ENCODE data around the gene KRT40.

KRT40 gene

GRCh38 chr17:40978575-40979151 is 5.5 kb downstream of the KRT40 start:
- no peaks in the 10 kb centered on the region for H3K9me3 ChIP-seq (ENCODE audit: insufficient read depth, low read depth, low read length)
- no peak overlapping the region for H2AFZ ChIP-seq (ENCODE audit: low read length)
- H3K9ac ChIP-seq (ENCODE audit: low read depth, low read length, poor library complexity, severe bottlenecking), result no peak overlapping the region
- TF ChIP-seq CTCF (conservative IDR thresholded peaks at IDR 0.05; ENCODE audit: low read length) (no peak), EZH2phosphoT487 (IDR thresholded peaks at IDR 0.05; ENCODE audit: borderline replicate concordance) (no peak)
- H3K9me2 ChIP-seq (replicated peaks; ENCODE audit: low read depth, low read length), result no peaks in the 10 kb centered on the region
- H3K4me3 ChIP-seq (ENCODE audit: low read length, poor library complexity, severe bottlenecking), result no peak overlapping the region
- H4K20me1 ChIP-seq (ENCODE audit: insufficient read depth, low read length, poor library complexity, severe bottlenecking), result no peaks in the 10 kb centered on the region
- no peak overlapping the region for H3K4me2 ChIP-seq (ENCODE audit: low read depth, low read length, poor library complexity, severe bottlenecking)
- no peaks in the 10 kb centered on the region for H3K4me1 ChIP-seq (ENCODE audit: insufficient read depth, low read length, poor library complexity, severe bottlenecking)
- H3K36me3 ChIP-seq (ENCODE audit: insufficient read depth, low read length), result no peaks in the 10 kb centered on the region
- H3K79me2 ChIP-seq (ENCODE audit: insufficient read depth, low read length), result no peaks in the 10 kb centered on the region
- H3F3A ChIP-seq (ENCODE audit: low read depth), result no peaks in the 10 kb centered on the region
- peaks cover 12% of the 10 kb centered on the region for H3K27me3 ChIP-seq (ENCODE audit: insufficient read depth, low read length, poor library complexity, severe bottlenecking)

GRCh38 chr17:40975516-40975915 is 8.6 kb downstream of the KRT40 start:
- Histone ChIP-seq H4K20me1 (ENCODE audit: insufficient read depth, low read length, poor library complexity, severe bottlenecking) (no peaks in the 10 kb centered on the region), H3K4me3 (ENCODE audit: low read length, poor library complexity, severe bottlenecking) (no peak overlapping the region), H3K79me2 (ENCODE audit: insufficient read depth, low read length) (no peaks in the 10 kb centered on the region), H3K4me1 (ENCODE audit: insufficient read depth, low read length, poor library complexity, severe bottlenecking) (no peaks in the 10 kb centered on the region), H3K36me3 (ENCODE audit: insufficient read depth, low read length) (no peaks in the 10 kb centered on the region), H3K9ac (ENCODE audit: low read depth, low read length, poor library complexity, severe bottlenecking) (no peak overlapping the region), H3K27me3 (ENCODE audit: insufficient read depth, low read length, poor library complexity, severe bottlenecking) (peaks cover 7% of the 10 kb centered on the region), H3K4me2 (ENCODE audit: low read depth, low read length, poor library complexity, severe bottlenecking) (no peak overlapping the region), H3K9me3 (ENCODE audit: insufficient read depth, low read depth, low read length) (no peaks in the 10 kb centered on the region), H3F3A (ENCODE audit: low read depth) (no peaks in the 10 kb centered on the region), H3K9me2 (replicated peaks; ENCODE audit: low read depth, low read length) (no peaks in the 10 kb centered on the region), H2AFZ (ENCODE audit: low read length) (no peak overlapping the region)
- TF ChIP-seq EZH2phosphoT487 (IDR thresholded peaks at IDR 0.05; ENCODE audit: borderline replicate concordance) (no peak), CTCF (conservative IDR thresholded peaks at IDR 0.05; ENCODE audit: low read length) (no peak)

GRCh38 chr17:40974366-40974765 is 9.8 kb downstream of the KRT40 start:
- Histone ChIP-seq H3K4me2 (ENCODE audit: low read depth, low read length, poor library complexity, severe bottlenecking) (no peak overlapping the region), H3K4me1 (ENCODE audit: insufficient read depth, low read length, poor library complexity, severe bottlenecking) (no peaks in the 10 kb centered on the region), H4K20me1 (ENCODE audit: insufficient read depth, low read length, poor library complexity, severe bottlenecking) (no peaks in the 10 kb centered on the region), H2AFZ (ENCODE audit: low read length) (no peak overlapping the region), H3K79me2 (ENCODE audit: insufficient read depth, low read length) (no peaks in the 10 kb centered on the region), H3K9ac (ENCODE audit: low read depth, low read length, poor library complexity, severe bottlenecking) (no peak overlapping the region), H3K9me3 (ENCODE audit: insufficient read depth, low read depth, low read length) (no peaks in the 10 kb centered on the region), H3K27me3 (ENCODE audit: insufficient read depth, low read length, poor library complexity, severe bottlenecking) (peaks cover 7% of the 10 kb centered on the region), H3K36me3 (ENCODE audit: insufficient read depth, low read length) (no peaks in the 10 kb centered on the region), H3F3A (ENCODE audit: low read depth) (no peaks in the 10 kb centered on the region), H3K4me3 (ENCODE audit: low read length, poor library complexity, severe bottlenecking) (no peak overlapping the region), H3K9me2 (replicated peaks; ENCODE audit: low read depth, low read length) (no peaks in the 10 kb centered on the region)
- TF ChIP-seq CTCF (conservative IDR thresholded peaks at IDR 0.05; ENCODE audit: low read length), result no peak
- no peak for TF ChIP-seq EZH2phosphoT487 (IDR thresholded peaks at IDR 0.05; ENCODE audit: borderline replicate concordance)

All from Loucy (cell line).